SIG-M5 (cell line): Measurements from ENCODE around the gene NOL4L.

Experiments used
- DNase-seq: peaks from one replicate; lab custom pipeline; 2025; lab: John Stamatoyannopoulos, UW

Gene NOL4L, protein sequence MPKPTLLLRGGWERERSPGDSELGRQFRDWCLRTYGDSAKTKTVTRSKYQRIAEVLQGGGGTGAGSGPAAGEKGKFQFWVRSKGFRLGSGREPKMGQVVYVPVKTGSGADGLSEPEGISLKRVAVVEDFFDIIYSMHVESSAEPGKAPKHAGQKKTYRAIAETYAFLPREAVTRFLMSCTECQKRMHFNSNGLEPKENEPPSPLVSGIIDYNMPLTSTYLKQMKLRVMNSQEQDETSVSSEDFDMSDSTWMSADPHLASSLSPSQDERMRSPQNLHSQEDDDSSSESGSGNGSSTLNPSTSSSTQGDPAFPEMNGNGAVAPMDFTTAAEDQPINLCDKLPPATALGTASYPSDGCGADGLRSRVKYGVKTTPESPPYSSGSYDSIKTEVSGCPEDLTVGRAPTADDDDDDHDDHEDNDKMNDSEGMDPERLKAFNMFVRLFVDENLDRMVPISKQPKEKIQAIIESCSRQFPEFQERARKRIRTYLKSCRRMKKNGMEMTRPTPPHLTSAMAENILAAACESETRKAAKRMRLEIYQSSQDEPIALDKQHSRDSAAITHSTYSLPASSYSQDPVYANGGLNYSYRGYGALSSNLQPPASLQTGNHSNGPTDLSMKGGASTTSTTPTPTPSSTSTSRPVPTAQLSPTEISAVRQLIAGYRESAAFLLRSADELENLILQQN

DNA sequence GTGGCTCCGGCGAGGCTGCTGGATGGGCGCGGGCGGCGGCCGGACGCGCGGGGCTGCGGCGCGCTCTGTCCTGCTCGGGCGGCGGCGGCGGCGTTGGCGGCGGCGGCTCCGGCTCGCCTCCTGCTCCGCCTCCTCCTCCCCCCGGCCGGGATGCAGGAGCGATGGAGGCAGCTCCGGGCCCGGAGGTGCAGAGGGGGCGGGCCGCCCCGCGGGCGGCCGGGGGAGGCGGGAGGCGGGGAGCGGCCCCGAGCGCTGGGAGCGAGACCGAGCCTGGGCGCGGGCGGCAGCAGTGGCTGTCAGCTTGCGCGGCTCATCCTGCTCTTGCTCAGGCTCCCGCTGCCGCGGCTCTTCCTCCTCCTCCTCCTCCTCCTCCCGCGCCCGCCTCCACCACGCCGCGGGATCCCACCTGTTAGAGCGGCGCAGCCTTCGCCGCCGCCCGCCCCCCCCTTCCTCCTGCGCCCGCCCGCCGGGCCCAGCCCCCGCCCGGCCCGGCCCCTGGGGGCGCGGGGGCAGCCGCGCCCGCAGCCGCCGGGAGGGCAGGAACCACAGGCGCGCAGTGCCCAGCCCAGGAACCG lies at the start of gene NOL4L:
NOL4L (minus strand) TSS at position 323 of the 575 bp plus-strand sequence. CDS start 443 bp downstream, outside the sequence.
- DNase-seq, result no peak

DNA sequence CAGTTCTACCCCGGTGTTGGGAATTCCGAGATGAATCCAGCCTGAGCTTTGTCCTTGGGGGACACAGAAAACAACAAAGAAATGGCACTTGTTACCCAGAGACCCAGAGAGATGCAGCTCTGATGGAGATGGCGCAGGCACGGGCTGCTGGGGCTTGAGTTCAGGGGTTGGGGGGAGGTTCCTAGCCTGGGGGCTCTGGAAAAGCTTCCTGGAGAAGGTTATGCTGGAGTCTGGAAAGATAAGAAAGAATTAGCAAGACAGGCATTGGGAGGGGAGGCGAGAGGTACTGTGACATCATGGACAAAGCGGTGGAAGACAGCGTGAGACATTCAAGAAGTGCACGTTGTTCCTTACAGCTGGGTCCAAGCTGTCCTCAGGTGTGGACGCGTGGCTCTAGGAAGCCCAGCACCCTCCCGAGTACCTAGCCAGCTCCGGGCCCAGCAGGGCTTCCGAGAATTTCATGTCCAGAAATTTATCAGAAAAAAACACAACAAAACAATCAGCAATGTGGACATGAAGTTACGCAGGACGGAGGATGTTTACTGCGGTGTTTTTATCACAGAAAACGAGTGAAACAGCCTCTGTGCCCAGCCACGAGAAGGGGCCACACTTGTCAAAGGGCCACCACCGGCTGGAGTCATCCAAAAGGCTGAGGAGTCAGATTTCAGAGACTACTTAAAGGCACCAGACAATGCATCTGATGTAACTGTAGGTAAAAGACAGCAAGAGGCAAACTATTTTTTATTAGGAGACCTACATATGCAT lies 49.1 kb upstream of the NOL4L start:
- no peak for DNase-seq

DNA sequence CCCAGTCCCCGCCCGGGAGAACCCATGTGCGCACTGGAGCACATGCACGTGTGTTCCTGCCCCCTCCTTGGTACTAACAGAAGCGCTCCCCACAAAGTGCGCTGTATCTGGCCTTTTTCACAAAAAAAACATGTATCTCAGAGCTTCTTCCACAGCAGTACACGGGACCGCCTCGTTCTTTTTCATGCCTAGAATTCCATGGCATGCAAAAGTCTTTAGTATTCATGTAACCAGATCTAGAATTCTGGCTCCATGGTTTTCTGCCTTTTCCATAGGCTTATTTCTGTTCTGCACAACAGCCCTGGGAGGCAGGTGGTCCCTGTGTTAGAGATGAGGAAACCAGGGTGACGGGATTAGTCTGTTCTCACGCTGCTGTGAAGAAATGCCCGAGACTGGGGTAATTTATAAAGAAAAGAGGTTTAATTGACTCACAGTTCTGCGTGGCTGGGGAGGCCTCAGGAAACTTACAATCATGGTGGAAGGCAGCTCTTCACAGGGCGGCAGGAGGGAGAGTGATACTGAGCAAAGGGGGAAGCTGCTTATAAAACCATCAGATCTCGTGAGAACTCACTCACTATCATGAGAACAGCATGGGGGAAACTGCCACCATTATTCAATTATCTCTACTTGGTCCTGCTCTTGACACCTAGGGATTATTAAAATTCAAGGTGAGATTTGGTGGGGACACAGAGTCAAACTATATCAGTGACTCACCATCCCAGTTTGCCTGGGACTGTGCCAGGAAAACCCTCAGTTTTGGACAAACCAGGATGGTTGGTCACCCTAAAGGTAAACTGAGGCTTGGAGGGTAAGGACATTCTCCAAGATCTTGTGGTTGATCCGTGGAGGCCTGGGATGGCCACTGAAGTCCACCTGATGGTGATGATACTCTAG lies 47.6 kb upstream of the NOL4L start:
- no peak for DNase-seq

DNA sequence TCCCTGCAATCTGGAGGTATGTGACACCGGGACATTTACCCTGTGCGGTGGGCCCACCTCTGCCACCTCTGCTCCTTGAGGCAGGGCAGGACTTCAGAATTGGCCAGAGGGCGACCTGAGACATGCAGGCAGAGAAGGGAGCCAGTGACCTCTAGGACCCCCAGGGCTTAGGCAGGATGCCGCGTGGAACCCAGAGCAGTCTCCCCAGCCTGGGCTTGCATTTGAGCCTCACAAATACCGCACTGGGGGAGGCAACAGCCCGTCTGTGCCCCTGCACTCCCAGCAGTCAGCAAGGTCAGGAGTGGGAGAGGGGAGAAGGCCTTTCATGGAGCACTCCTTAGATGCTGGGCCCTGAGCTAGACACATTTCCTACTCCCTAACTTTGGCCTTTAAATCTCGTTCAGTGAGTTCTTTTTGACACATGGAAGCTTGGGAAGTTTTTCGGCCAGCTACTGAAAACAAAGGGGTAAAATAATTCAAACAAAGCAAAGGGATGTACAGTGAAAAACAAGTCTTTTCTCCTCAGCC lies 46.9 kb upstream of the NOL4L start:
- DNase-seq, result no peak

DNA sequence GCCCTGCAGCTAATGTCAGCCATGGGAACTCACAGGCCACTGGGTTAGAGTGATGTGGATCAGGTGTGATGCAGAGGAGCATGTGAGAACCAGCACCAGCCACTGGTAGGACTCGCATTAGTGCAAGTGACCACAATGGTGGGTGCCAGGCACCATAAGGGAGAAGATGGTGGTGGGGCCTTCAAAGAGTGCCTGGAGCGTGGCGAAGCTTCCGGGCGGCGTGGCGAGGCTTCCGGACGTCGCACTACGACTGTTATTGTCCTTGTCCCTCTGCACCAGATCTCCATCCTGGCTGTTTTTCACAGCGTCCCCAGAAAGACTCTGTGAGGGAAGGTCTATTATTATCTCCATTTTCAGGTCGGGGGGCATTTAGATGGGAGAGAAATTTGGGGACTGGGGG lies 44.7 kb upstream of the NOL4L start:
- DNase-seq, result no peak

DNA sequence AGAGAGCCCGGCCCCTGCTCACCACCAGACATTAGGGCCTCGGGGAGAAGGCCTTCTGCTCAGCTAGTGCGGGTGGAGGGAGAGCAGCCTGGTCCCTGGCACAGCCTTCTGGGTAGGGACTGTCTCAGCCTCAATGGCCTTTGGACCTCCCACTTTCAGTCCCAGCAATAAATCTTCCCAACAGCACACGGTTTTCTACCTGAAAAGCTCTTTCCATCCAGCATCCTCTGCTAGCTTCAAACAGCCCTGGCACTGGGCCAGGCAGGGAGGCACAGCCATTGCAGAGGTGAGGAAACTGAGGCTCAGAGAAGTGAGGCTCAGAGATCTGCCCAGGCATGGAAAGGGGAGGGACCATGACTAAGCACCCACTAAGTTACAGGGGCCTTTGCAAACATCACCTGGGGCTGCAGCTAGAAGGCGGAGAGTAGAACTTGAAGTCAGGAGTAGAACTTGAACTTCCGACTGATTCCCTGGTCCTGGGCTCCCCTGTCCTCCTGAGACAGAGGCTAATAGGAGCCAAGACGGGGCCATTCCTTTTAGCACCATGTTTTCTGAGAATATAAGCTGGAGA lies 43.9 kb upstream of the NOL4L start:
- DNase-seq, result no peak

DNA sequence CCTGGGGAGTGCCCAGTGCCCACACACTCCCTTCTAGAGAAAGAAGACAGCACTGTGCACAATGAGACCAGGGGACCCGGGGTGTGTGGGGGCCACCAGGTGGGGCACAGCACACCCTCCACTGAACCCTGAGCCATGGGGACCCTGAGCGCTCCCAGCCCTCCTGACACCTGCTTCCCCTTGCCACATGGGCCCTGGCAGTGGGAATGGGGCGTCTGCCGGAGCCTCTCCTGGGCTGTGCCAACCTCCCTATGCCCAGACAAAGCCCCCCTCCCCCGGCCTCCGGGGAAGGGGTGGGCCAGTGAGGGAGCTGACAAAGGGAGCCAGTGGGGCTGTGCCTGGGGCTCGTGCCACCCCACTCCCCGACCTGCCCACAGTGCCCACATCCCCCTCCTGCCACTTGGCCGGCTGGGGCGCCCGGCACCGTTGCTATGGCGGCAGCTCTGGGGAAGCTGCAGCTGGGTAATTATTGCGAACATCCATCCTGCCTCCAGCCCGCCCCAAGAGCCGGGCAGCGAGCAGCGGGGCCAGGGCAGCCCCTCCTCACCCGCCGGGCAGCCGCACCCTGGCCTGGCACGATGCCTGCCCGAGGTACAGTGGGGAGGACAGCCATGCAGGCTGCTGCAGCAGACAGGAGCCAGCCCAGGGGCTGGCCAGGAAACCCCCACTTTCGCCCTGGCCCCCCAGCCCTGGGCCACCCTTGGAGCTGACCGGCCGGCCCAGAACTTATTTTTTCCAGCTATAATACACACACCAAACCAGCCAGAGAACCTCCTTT lies 41.9 kb upstream of the NOL4L start:
- no peak for DNase-seq

DNA sequence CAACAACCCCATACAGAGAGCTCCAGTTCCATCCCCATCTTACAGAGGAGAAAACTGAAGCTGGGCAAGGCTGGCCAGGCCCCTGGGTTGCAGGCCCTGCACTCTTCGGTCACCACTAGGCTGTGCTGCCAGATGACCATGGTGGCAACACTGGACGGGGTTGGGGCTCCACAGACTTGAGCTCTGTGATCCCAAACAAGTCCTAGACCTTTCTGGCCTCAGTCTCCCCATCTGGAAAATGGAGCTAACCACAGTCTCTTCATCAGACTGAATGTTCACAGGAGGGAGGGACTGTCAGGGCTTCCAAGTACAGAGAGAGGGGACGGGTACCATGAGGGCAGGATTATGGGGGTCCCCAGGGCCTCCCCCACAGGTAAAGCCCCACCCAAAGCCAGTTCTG lies 41.3 kb upstream of the NOL4L start:
- no peak for DNase-seq

DNA sequence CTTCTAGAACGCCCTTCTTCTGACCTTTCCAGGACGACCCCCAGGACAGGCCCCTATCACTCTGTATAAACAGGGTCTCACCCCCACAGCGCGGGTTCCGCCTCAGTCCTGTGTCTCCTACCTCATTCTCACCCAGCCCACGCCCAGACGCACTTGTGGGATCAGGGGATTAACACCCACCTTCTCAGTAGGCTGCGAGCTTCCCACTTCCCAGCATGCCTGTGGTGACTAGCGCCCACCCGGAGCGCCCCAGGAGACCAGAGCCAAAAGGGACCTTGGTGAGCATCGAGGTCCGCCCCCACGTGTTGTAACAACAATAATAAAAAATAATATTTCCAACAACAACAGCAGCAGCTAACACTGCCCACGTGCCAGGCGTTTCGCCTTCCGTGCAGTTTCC lies 40.9 kb upstream of the NOL4L start:
- no peak for DNase-seq

DNA sequence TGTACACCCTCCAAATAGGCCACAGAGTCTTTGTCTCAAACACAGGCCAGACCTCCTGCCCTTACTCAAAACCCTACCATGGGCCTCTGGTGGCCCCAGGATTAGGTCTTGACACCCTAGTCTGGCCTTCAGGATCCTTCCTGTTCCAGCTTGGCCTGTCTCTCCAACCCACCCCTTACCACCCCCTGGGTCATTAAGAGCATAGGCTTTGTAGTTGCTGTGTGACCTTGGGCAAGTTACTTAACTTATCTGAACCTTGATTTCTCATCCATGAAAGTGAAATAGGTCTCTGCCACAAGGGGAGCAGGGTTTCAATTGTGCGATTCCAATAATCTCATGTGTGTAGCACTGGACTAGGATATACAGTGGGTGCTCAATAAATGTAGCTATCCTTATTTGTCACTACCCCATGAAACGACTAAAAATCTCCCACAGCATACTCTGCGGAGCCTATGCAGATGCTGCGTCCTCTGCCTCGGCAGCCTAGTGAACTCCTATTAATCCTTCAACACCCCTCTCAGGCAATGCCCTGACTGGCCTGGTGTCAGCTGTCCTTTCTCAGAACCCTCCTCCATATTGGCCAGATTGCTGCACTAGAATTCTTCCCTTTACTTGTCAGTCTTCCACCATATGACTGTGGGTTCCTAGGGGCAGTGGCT lies 39.7 kb upstream of the NOL4L start:
- no peak for DNase-seq

DNA sequence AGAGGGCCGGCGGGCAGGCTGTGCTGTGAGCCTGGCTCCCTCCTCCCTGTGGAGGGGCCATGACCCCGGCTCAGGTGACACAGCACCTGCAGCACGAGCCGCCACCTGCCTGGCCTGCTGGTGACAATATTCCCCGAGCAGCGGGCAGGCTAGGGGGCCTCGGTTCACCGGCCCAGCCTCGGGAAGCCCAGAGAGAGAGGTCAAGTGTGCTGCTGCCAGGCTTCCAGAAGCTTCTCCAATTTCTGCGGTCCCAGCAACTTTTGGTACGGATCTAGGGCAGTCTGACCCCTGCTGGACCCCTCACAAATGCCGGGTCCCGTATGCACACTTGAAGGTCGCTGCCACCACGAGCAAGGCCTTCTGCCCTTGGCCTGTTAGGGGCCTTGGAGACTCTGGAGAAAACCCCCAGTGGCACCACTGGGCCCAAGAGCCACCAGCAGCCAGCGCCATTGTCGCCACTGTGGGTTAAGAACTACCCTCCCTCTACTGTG lies 38.6 kb upstream of the NOL4L start:
- no peak for DNase-seq

DNA sequence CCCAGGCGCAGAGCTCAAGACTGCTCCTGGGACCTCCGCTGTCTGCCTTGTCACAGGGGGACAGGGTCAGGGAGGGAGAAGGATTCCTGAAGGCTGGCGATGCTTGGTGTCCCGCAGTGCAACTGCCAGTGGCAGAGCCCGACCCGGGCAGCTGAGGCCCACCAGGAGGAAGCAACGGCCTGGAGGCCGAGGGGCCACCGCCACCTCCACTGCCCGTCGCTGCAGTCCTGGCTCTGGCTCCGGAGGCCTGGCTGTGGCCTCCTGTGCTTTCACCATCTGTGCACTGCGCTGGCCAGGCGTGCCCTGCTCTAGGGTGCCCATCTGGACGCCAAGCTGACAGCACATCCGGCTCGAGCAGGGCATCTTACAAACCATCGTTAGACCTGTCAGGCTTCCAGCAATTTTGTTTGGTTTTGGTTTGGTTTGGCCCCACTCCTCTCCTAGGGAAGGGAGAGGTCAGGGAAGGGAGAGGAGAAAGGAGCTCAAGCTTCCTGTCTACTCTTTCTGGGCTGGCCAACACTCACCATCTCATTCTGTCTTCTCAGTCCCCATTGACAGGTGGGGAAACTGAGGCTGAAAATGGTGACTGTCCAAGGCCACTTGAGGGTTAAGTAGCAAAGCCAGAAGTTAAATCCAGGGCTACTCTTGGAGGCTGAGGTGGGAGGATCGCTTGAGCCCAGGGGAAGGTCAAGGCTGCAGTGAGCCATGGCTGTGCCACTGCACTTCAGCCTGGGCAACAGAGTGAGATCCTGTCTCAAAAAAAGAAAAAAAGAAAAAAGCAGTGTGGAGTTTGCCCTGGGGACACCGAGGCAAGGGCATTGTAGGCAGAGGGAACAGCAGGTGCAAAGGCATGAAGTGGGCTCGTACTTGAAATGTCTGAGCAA lies 37.7 kb upstream of the NOL4L start:
- DNase-seq, result no peak

DNA sequence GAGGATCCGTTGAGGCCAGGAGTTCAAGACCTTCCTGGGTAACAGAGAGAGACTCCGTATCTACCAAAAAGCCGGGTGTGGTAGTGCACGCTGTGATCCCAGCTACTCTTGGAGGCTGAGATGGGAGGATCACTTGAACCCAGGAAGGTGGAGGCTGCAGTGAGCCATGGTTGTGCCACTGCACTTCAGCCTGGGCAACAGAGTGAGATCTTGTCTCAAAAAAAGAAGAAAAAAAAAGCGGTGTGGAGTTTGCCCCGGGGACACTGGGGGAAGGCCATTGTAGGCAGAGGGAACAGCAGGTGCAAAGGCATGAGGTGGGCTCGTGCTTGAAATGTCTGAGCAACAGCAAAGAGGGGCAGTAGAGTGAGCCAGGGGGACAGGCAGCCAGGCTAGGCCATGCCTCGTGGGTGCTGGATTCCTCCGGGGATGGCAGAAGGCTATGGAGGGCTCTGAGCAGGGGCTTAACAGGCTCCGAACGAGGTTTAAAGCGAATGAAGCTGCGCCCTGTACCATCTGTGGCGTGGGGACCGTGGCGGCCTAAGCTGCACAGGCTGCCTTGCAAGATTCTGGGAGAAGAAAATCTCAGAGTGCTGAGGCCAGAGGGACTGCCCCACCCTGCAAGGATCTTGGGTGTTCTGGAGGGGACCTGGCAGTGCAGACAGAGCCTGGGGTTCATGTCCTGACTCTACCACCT lies 36.9 kb upstream of the NOL4L start:
- no peak for DNase-seq

DNA sequence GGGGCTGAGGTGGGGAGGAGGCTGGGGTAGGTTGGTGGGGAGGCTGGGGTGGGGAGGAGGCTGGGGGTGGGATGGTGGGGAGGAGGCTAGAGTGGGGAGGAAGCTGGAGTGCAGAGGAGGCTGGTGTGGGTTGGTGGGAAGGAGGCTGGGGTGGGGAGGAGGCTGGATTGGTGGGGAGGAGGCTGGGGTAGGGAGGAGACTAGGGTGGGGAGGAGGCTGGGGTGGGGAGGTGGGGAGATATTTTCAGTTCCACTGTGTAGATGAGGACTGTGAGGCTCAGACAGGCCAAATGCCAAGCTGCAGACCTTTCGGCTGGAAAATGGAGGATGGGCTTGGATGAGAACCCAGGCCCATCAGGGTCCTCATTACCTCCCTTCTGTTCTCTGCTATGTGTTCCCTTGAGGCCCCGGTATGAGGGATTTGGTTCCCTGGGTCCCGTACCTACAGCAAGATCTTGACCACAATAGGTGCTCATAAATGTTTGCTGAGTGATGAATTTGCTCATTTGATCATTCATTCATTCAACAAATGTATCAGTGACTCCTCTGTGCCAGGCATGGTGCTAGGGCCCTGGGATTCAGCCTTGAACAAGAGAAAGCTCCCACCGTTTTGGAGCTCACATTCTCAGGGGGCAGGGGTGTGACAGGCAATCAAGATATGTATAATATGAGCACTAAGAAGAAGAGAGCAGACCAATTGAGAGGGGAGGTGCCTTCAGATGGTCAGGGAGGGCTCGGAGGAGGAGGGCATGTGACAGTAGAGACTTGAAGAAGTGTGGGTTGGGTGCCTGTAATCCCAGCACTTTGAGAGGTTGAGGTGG lies 36.1 kb upstream of the NOL4L start:
- DNase-seq, result no peak

DNA sequence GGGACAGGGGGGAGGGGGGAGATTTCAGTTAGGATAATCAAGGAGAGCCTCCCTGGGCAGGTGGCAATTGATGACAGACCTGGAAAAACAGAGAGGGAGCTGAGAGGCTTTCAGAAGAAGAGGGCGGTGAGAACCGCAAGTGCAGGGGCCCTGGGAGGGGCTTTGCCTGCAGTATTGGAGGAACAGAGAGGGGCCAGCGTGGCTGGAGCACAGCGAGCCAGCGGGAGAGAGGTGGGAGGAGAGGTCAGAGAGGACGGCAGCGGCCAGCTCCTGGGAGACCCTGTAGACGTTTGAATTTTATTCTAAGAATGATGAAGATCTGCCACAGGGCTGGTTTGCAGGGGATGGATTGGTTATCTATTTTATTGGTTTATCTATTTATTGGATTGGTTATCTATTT lies 34.5 kb upstream of the NOL4L start:
- DNase-seq, result no peak

DNA sequence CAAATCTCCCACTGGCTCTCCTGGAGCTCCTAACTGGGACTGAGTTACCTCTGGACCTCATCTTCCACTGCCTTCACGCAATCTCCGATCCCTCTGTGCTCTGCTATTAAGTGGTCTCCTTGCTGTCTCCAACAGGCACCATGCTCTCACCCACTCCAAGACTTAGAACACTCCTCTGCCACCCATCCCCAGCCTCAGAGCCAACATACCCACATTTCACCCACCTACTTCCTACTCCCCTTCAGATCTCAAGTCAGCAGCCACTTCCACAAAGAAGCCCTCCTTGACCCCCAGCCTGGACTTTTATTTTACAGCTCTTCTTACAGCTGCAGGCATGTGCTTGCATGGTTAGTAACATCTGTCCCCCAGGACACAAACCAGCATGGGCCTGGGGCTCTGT lies 29.6 kb upstream of the NOL4L start:
- no peak for DNase-seq

DNA sequence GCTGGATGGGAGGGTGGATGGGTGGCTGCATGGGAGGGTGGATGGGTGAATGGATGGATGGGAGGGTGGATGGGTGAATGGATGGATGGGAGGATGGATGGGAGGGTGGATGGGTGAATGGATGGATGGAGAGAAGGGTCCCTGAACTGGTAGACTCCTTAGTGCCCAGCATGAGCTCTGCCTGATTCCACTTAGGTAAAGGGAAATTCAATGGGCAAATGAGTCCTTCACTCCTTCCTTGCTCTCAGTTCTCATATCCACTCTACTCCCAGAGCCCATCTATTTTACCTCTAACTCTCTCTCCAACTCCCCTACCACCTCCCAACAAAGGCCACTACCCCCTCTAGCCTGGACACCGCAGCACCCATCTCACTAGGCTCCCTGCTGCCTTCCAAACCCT lies 29.2 kb upstream of the NOL4L start:
- DNase-seq, result no peak
